Measurements from ENCODE around the gene KLHL6.

GRCh38 chr3:183519891-183520290 is 35.6 kb downstream of the KLHL6 start:
- TF ChIP-seq CEBPB (IDR thresholded peaks at IDR 0.05; ENCODE audit: borderline replicate concordance in 1 of 2, low read depth in 2 of 2, low read length in 2 of 2) (no peak), CBFB (IDR thresholded peaks at IDR 0.05; ENCODE audit: low read depth) (no peak), YY1 (IDR thresholded peaks at IDR 0.05; ENCODE audit: low read depth, low read length) (no peak), POLR2A (IDR thresholded peaks at IDR 0.05; ENCODE audit: low read depth, low read length) (no peak), EZH2 (IDR thresholded peaks at IDR 0.05; ENCODE audit: borderline replicate concordance, control insufficient read depth, low read depth, low read length) (no peak), CTCF (IDR thresholded peaks at IDR 0.05 in 2 of 3, conservative IDR thresholded peaks at IDR 0.05 in 1 of 3; ENCODE audit: control insufficient read depth in 2 of 3, extremely low read depth in 1 of 3, insufficient read depth in 1 of 3, low read depth in 3 of 3, low read length in 3 of 3) (no peak), IKZF1 (conservative IDR thresholded peaks at IDR 0.05) (no peak), EP300 (IDR thresholded peaks at IDR 0.05; ENCODE audit: borderline replicate concordance in 1 of 2, control insufficient read depth in 1 of 2, low read depth in 2 of 2, low read length in 2 of 2) (no peak), PBX3 (IDR thresholded peaks at IDR 0.05; ENCODE audit: insufficient replicate concordance, low read depth, low read length) (no peak)
